AG09319 (cell line): Measurements from ENCODE around the gene JSRP1.

Experiments used
- DNase-seq: peaks from one replicate; pipeline ENCODE4 v3.0.0-alpha.2; 2010; ENCODE audit warnings: low read depth; ENCODE audit errors: extremely low read depth
- CTCF ChIP-seq: IDR thresholded peaks from 2 replicates; pipeline ENCODE4 v1.5.1; 2011; ENCODE audit warnings: low read depth, mild to moderate bottlenecking, inconsistent platforms, low read length, moderate library complexity

JSRP1 gene

GRCh38 chr19:2255112-2255845, 938 bp downstream of the JSRP1 start:
- DNase-seq: no peak
- no peak for TF ChIP-seq CTCF

GRCh38 chr19:2254064-2254872, 1.9 kb downstream of the JSRP1 start:
- peak; percentile 18 for TF ChIP-seq CTCF
- DNase-seq: no peak

- DNase-seq: no peak
- TF ChIP-seq CTCF: peak; percentile 16
Observed at GRCh38 chr19:2253106-2254063, 2.8 kb downstream of the JSRP1 start.

GRCh38 chr19:2252797-2253105, 3.5 kb downstream of the JSRP1 start:
- no peak for DNase-seq
- TF ChIP-seq CTCF: no peak

GRCh38 chr19:2252055-2252796, 4.0 kb downstream of the JSRP1 start:
- DNase-seq: no peak
- TF ChIP-seq CTCF: no peak

GRCh38 chr19:2251106-2252054, 4.8 kb downstream of the JSRP1 start:
- no peak for DNase-seq

More at GRCh38 chr19:2251106-2252054, 4.8 kb downstream of the JSRP1 start:
- TF ChIP-seq CTCF: no peak
